Putamen (tissue), 1 donor: Measurements from ENCODE around the gene SCML2.
"Not testable (repeated sequence)": the region's sequence is repeated elsewhere in the genome, so short reads cannot be mapped to it uniquely, and the experiment has no call there.

Source experiments
- DNase-seq: peaks from one replicate; pipeline ENCODE4 v3.0.0-alpha.2; 2016; ENCODE audit warnings: low spot score

Gene SCML2

GRCh38 chrX:18271309-18271708, 83.2 kb downstream of the SCML2 start:
- no peak for DNase-seq

GRCh38 chrX:18255059-18255458, 99.4 kb downstream of the SCML2 start:
- DNase-seq: no peak

DNA sequence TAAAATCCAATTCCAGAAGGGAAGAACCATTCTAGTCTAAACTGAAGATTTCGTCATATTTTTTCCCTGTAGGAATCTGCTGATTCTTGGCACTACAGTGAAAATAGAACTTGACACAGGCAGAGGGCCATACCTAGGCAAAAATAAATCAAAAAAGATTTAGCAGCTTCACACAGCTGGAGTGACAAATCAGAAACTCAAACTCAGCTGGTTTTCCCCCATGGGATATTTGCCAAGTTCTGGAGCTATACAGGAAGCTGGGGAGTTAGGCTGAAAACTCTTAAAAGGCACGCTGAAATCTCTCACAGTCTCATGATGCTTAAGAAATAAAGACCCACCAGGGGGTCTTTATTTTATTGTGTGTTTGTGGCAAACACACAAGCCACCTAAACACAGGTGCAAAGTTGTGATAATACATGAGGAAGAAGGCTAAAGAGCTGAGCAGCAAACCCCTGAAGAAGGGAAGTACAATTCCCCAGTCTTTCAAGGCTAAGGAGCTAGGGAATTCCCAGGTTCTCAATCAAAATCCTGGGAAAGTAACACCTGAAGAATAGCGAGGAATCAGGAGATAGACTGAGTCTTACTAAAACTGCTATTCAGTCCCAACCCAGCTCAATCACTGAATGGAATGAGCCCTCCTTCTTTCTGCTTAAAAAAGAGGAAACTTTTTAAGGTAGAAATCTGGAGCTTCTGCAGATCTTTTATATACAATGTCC, 101.7 kb downstream of the SCML2 start:
- DNase-seq: no peak

GRCh38 chrX:18229646-18230045, 124.8 kb downstream of the SCML2 start:
- not testable (repeated sequence) for DNase-seq

GRCh38 chrX:18228069-18228468, 126.4 kb downstream of the SCML2 start:
- DNase-seq: no peak

DNA sequence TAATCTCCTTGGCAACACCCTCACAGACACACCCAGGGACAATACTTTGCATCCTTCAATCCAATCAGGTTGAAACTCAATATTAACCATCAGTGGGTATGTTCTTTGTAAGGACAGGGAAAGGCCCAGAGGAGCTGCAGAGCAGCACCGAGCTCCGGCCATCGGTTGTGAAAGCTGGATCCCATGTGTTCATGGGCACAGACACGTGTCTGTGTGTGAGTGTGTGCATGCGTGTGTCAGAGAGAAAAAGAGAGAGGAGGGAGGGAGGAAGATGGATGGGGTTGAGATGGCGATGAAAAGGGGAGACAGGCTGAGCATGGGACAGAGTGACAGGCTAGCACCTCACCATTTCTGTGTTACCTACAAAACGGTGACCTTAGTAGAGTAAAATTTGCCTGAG, 127.0 kb downstream of the SCML2 start:
- no peak for DNase-seq

DNA sequence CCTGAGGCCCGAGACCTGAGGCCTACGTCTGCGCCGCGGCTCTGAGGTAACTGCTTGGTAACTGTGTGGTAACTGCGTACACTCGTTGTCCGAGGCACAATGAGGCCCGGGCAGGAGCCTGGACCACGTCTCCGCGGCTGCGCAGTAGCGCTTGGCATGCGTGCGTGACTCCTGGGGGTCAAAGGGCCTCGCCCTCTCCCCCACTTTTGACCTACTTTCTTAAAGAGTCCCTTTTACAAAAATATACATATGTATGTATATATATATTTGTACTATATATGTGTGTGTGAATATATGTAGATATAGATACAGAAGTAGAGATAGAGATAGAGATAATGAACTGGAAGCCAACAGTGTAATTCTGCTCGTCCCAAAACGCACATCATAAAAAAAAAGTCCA, 133.7 kb downstream of the SCML2 start, which contains the start of gene BEND2:
BEND2 (minus strand) TSS at position 101 of the 400 bp plus-strand sequence. CDS start 136 bp downstream, outside the sequence.
- DNase-seq: no peak

DNA sequence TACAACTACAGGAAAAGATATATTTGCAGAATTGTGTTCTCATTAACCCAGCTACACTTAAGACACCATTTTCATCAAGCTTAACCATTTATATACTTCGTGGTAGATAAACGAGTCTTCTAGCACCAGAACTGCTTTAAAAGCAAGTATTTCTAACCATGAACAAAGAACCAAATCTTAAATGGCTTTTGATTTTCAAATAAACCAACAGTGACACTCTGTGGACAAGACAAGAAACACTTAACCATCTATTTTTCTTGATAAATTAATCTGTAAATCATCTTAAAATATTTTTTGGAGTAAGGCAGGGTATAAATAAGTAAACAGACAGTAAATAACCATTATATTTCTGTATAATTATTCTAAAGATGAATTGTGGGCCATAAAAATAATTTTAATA, 144.0 kb downstream of the SCML2 start:
- no peak for DNase-seq

DNA sequence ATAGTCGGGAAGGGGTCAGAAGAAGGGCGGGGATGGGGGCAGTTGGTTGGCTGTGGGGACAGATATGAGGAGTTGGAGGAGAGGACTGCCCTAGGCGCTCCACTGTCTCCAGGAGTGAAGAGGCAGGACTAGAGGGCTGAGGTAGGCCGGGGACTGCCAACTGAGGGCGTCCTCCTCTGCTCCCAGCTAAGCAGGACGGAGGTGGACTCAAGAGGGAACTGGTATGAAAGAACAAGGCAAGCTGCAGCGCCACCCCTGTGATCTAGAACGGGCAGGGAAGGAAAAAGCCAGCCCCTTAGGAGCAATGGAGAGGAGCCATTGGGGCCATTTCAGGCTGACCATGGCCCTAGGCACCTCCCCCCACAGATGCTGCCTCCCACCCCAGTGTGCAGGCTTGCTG, 147.8 kb downstream of the SCML2 start:
- no peak for DNase-seq

GRCh38 chrX:18203631-18204030, 150.9 kb downstream of the SCML2 start:
- no peak for DNase-seq

DNA sequence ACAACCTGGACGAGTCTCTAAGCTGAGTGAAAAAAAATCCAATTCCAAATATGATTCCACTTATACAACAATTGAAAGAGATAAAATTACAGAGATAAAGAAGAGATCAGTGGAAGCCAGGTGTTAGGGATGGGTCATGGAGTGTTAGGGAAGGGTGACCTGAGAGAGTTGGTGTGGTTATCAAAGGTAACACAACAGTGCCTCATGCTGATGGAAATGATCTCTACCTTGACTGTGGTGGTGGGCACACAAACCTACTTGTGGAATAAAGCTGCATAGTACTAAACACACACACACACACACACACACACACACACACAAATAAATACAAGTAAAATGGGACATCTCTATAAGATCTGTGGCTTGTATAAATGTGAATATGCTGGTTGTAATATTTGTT, 159.8 kb downstream of the SCML2 start:
- DNase-seq: no peak
